Dendritic cell treated with granulocyte-macrophage colony-stimulating factor and Interleukin-4, amounts not matched to agents 40 ng/mL and 50 ng/mL, for 4 days (primary cell): Measurements from ENCODE around the gene TMEM88.
A peak's percentile ranks its signal among the peaks of the same experiment; 100 is the strongest.
"Not testable (repeated sequence)": the region's sequence is repeated elsewhere in the genome, so short reads cannot be mapped to it uniquely, and the experiment has no call there.

Experiments used
- H3K27ac Mint-ChIP-seq: one replicate; pipeline ENCODE4 v1.8.0; 2022; ENCODE audit warnings: mild to moderate bottlenecking, mixed read lengths
- H3K27me3 Mint-ChIP-seq: one replicate; pipeline ENCODE4 v1.8.0; 2022; ENCODE audit warnings: mild to moderate bottlenecking, mixed read lengths
- H3K36me3 Mint-ChIP-seq: one replicate; pipeline ENCODE4 v1.8.0; 2022; ENCODE audit warnings: low read depth, mixed read lengths
- H3K4me1 Mint-ChIP-seq: one replicate; pipeline ENCODE4 v1.8.0; 2022; ENCODE audit warnings: low read depth, mixed read lengths
- H3K4me3 Mint-ChIP-seq: one replicate; pipeline ENCODE4 v1.8.0; 2022; ENCODE audit warnings: mild to moderate bottlenecking, moderate library complexity, mixed read lengths
- H3K9me3 Mint-ChIP-seq: one replicate; pipeline ENCODE4 v1.8.0; 2022; ENCODE audit warnings: mixed read lengths
- intact Hi-C: fragments of 100-400 bp; cut with micrococcal nuclease; formaldehyde crosslinking; loops from one replicate; pipeline ENCODE4 v1.15.0; 2022

Gene TMEM88

GRCh38 chr17:7862692-7863437 lies 8.0 kb downstream of the TMEM88 start:
- H3K4me3 Mint-ChIP-seq: no peak overlapping the region
- intact Hi-C loops: loop anchor here (1.0 to 5.0 kb wide), 3 partner anchors 26 to 129 kb away; partner anchors contain the start of gene CHD3
- H3K4me1 Mint-ChIP-seq: peaks cover 19% of the 10 kb centered on the region
- H3K27me3 Mint-ChIP-seq: no peaks in the 10 kb centered on the region
- no peaks in the 10 kb centered on the region for H3K9me3 Mint-ChIP-seq
- no peak overlapping the region for H3K27ac Mint-ChIP-seq
- no peaks in the 10 kb centered on the region for H3K36me3 Mint-ChIP-seq

GRCh38 chr17:7864384-7864783 lies 9.5 kb downstream of the TMEM88 start:
- not testable (repeated sequence) for H3K36me3 Mint-ChIP-seq, H3K27ac Mint-ChIP-seq, H3K27me3 Mint-ChIP-seq, H3K9me3 Mint-ChIP-seq, H3K4me3 Mint-ChIP-seq
- H3K4me1 Mint-ChIP-seq: peaks cover 29% of the 10 kb centered on the region
- intact Hi-C loops: loop anchor here (5.0 kb wide), 1 partner anchor 128 kb away; no protein-coding TSS in a partner anchor

GRCh38 chr17:7864995-7865650 lies 10.3 kb downstream of the TMEM88 start:
- intact Hi-C loops: loop anchor here (5.0 kb wide), 1 partner anchor 127 kb away; no protein-coding TSS in a partner anchor
- H3K27ac Mint-ChIP-seq: no peak overlapping the region

GRCh38 chr17:7867881-7868329 lies 13.0 kb downstream of the TMEM88 start:
- Mint-ChIP-seq H3K9me3 (no peaks in the 10 kb centered on the region), H3K4me1 (peaks cover 29% of the 10 kb centered on the region), H3K27ac (peak overlapping the region; percentile 59), H3K36me3 (no peaks in the 10 kb centered on the region), H3K4me3 (no peak overlapping the region), H3K27me3 (no peaks in the 10 kb centered on the region)
- intact Hi-C loops: no loop called here

More at GRCh38 chr17:7864995-7865650, 10.3 kb downstream of the TMEM88 start:
- H3K4me1 Mint-ChIP-seq: peaks cover 29% of the 10 kb centered on the region
- H3K27me3 Mint-ChIP-seq: no peaks in the 10 kb centered on the region
- H3K36me3 Mint-ChIP-seq: no peaks in the 10 kb centered on the region
- H3K9me3 Mint-ChIP-seq: no peaks in the 10 kb centered on the region
- no peak overlapping the region for H3K4me3 Mint-ChIP-seq

- Mint-ChIP-seq H3K9me3 (no peaks in the 10 kb centered on the region), H3K4me3 (no peak overlapping the region), H3K27ac (peak overlapping the region; percentile 4), H3K4me1 (peaks cover 50% of the 10 kb centered on the region), H3K36me3 (no peaks in the 10 kb centered on the region), H3K27me3 (no peaks in the 10 kb centered on the region)
- intact Hi-C loops: no loop called here
These were observed 18.2 kb downstream of the TMEM88 start for GRCh38 chr17:7873051-7873450.

- intact Hi-C loops: no loop called here
- H3K36me3 Mint-ChIP-seq: no peaks in the 10 kb centered on the region
- H3K4me1 Mint-ChIP-seq: peaks cover 42% of the 10 kb centered on the region
- H3K27ac Mint-ChIP-seq: no peak overlapping the region
- H3K27me3 Mint-ChIP-seq: no peaks in the 10 kb centered on the region
- no peak overlapping the region for H3K4me3 Mint-ChIP-seq
- H3K9me3 Mint-ChIP-seq: no peaks in the 10 kb centered on the region
These were observed 21.0 kb downstream of the TMEM88 start for GRCh38 chr17:7875804-7876370.

- no peak overlapping the region for H3K4me3 Mint-ChIP-seq
- H3K4me1 Mint-ChIP-seq: peaks cover 26% of the 10 kb centered on the region
- no peaks in the 10 kb centered on the region for H3K9me3 Mint-ChIP-seq
- H3K27ac Mint-ChIP-seq: no peak overlapping the region
- intact Hi-C loops: no loop called here
- H3K27me3 Mint-ChIP-seq: no peaks in the 10 kb centered on the region
- H3K36me3 Mint-ChIP-seq: no peaks in the 10 kb centered on the region
These were observed 23.4 kb downstream of the TMEM88 start for GRCh38 chr17:7878234-7878633.

- H3K27me3 Mint-ChIP-seq: no peaks in the 10 kb centered on the region
- H3K27ac Mint-ChIP-seq: no peak overlapping the region
- no peak overlapping the region for H3K4me3 Mint-ChIP-seq
- H3K36me3 Mint-ChIP-seq: no peaks in the 10 kb centered on the region
- intact Hi-C loops: no loop called here
- peaks cover 13% of the 10 kb centered on the region for H3K4me1 Mint-ChIP-seq
- H3K9me3 Mint-ChIP-seq: no peaks in the 10 kb centered on the region
These were observed 25.4 kb downstream of the TMEM88 start for GRCh38 chr17:7880076-7880868.

GRCh38 chr17:7881276-7882054 lies 26.6 kb downstream of the TMEM88 start:
- intact Hi-C loops: no loop called here
- Mint-ChIP-seq H3K27me3 (no peaks in the 10 kb centered on the region), H3K36me3 (peaks cover 6% of the 10 kb centered on the region), H3K9me3 (no peaks in the 10 kb centered on the region), H3K27ac (no peak overlapping the region), H3K4me3 (no peak overlapping the region), H3K4me1 (peaks cover 3% of the 10 kb centered on the region)

- Mint-ChIP-seq H3K9me3 (no peaks in the 10 kb centered on the region), H3K36me3 (peaks cover 6% of the 10 kb centered on the region), H3K4me1 (no peaks in the 10 kb centered on the region), H3K4me3 (no peak overlapping the region), H3K27ac (no peak overlapping the region), H3K27me3 (no peaks in the 10 kb centered on the region)
- intact Hi-C loops: no loop called here
These were observed 27.2 kb downstream of the TMEM88 start for GRCh38 chr17:7882068-7882467.

GRCh38 chr17:7882629-7883028 lies 27.8 kb downstream of the TMEM88 start:
- Mint-ChIP-seq H3K4me1 (no peaks in the 10 kb centered on the region), H3K4me3 (no peak overlapping the region), H3K9me3 (no peaks in the 10 kb centered on the region), H3K27ac (no peak overlapping the region), H3K36me3 (peaks cover 6% of the 10 kb centered on the region), H3K27me3 (no peaks in the 10 kb centered on the region)
- intact Hi-C loops: no loop called here

GRCh38 chr17:7883781-7884386 lies 29.0 kb downstream of the TMEM88 start:
- peak overlapping the region; percentile 39 for H3K4me3 Mint-ChIP-seq
- peaks cover 6% of the 10 kb centered on the region for H3K36me3 Mint-ChIP-seq
- H3K9me3 Mint-ChIP-seq: no peaks in the 10 kb centered on the region
- H3K27me3 Mint-ChIP-seq: no peaks in the 10 kb centered on the region
- peak overlapping the region; percentile 60 for H3K27ac Mint-ChIP-seq
- intact Hi-C loops: no loop called here
- H3K4me1 Mint-ChIP-seq: no peaks in the 10 kb centered on the region
